ENCODE measurements around the gene DIS3L2.

The DIS3L2 gene

GRCh38 chr2:231935207-231935524 lies 26.3 kb upstream of the DIS3L2 start:
- DNase-seq (ENCODE audit: low read depth): no peak
- no peak overlapping the region for H3K4me3 ChIP-seq (ENCODE audit: low read length)
- no peak for TF ChIP-seq CTCF (IDR thresholded peaks at IDR 0.05; ENCODE audit: insufficient read depth, low read depth, low read length, missing control alignments)

- DNase-seq (ENCODE audit: low read depth): no peak
- no peak overlapping the region for H3K4me3 ChIP-seq (ENCODE audit: low read length)
- no peak for TF ChIP-seq CTCF (IDR thresholded peaks at IDR 0.05; ENCODE audit: insufficient read depth, low read depth, low read length, missing control alignments)
These were observed 25.7 kb upstream of the DIS3L2 start for GRCh38 chr2:231935815-231936214.

GRCh38 chr2:231936491-231936890 lies 25.0 kb upstream of the DIS3L2 start:
- DNase-seq (ENCODE audit: low read depth): peak; percentile 19
- no peak for TF ChIP-seq CTCF (IDR thresholded peaks at IDR 0.05; ENCODE audit: insufficient read depth, low read depth, low read length, missing control alignments)

GRCh38 chr2:231937057-231937456 lies 24.5 kb upstream of the DIS3L2 start:
- no peak overlapping the region for H3K4me3 ChIP-seq (ENCODE audit: low read length)
- no peak for TF ChIP-seq CTCF (IDR thresholded peaks at IDR 0.05; ENCODE audit: insufficient read depth, low read depth, low read length, missing control alignments)
- no peak for DNase-seq (ENCODE audit: low read depth)

More at GRCh38 chr2:231936491-231936890, 25.0 kb upstream of the DIS3L2 start:
- no peak overlapping the region for H3K4me3 ChIP-seq (ENCODE audit: low read length)

- no peak for DNase-seq (ENCODE audit: low read depth)
- TF ChIP-seq CTCF (IDR thresholded peaks at IDR 0.05; ENCODE audit: insufficient read depth, low read depth, low read length, missing control alignments): no peak
- no peak overlapping the region for H3K4me3 ChIP-seq (ENCODE audit: low read length)
These were observed 22.5 kb upstream of the DIS3L2 start for GRCh38 chr2:231939022-231939421.

- TF ChIP-seq CTCF (IDR thresholded peaks at IDR 0.05; ENCODE audit: insufficient read depth, low read depth, low read length, missing control alignments): no peak
- DNase-seq (ENCODE audit: low read depth): no peak
These were observed 20.7 kb upstream of the DIS3L2 start for GRCh38 chr2:231940795-231941194.

GRCh38 chr2:231941673-231942072 lies 19.8 kb upstream of the DIS3L2 start:
- DNase-seq (ENCODE audit: low read depth): no peak
- TF ChIP-seq CTCF (IDR thresholded peaks at IDR 0.05; ENCODE audit: insufficient read depth, low read depth, low read length, missing control alignments): no peak
- H3K4me3 ChIP-seq (ENCODE audit: low read length): no peak overlapping the region

More at GRCh38 chr2:231940795-231941194, 20.7 kb upstream of the DIS3L2 start:
- no peak overlapping the region for H3K4me3 ChIP-seq (ENCODE audit: low read length)
